SK-N-SH (cell line): ENCODE results near the gene CCDC80. TPM values are rescaled to one million over a fixed set of nuclear protein-coding genes. Genes with fewer than 3 reads are reported as not detected.

Experiments
- CTCF ChIA-PET: fragments of 300-600, 350-600 bp; formaldehyde crosslinking; extraction: SDS; loops from one replicate; lab custom pipeline; 2021; lab: Yijun Ruan, JAX
- POLR2A ChIA-PET: fragments of 350-600 bp; sonication (Branson Sonifier 250); formaldehyde crosslinking; extraction: SDS; loops from one replicate; lab custom pipeline; 2020; ENCODE audit warnings: antibody characterized with exemption, inconsistent platforms; lab: Yijun Ruan, JAX
- DNase-seq: peaks from one replicate; pipeline ENCODE4 v3.0.0; 2012
- H2AFZ ChIP-seq: fragments of 200-600 bp; sonication (generic); 2 replicates; pipeline ENCODE4 v1.8.1; 2016; ENCODE audit warnings: antibody characterized with exemption, mild to moderate bottlenecking, low read depth
- H3F3A ChIP-seq: fragments of 200-600 bp; sonication (generic); replicated peaks from 2 replicates; pipeline ENCODE3; 2016; ENCODE audit warnings: antibody characterized with exemption, mild to moderate bottlenecking; ENCODE audit not compliant: insufficient read depth
- H3K27ac ChIP-seq, 2 experiments: fragments of 200-500 bp in 1 of 2; fragments of 200-600 bp in 1 of 2; sonication (Bioruptor generic) in 1 of 2; sonication (generic), shearing (Covaris generic) in 1 of 2; 2 replicates each; pipeline versions ENCODE4 v1.5.1 to v1.6.1; 2014 to 2016; ENCODE audit warnings: low read depth in 2 of 2, inconsistent platforms in 1 of 2, low read length in 1 of 2, mild to moderate bottlenecking in 1 of 2, mixed read lengths in 1 of 2
- H3K27me3 ChIP-seq: fragments of 200-600 bp; sonication (generic), shearing (Covaris generic); 2 replicates; pipeline ENCODE4 v1.6.1; 2016; ENCODE audit warnings: mixed run types; ENCODE audit not compliant: insufficient read depth
- H3K36me3 ChIP-seq, 2 experiments: fragments of 200-500 bp in 1 of 2; fragments of 200-600 bp in 1 of 2; sonication (Bioruptor generic) in 1 of 2; sonication (generic) in 1 of 2; replicated peaks in 1 of 2; 2 replicates each; pipeline versions ENCODE3 to v1.5.1; 2014 to 2016; ENCODE audit warnings: low read length in 1 of 2, mild to moderate bottlenecking in 1 of 2; ENCODE audit not compliant: insufficient read depth in 2 of 2, control insufficient read depth in 1 of 2
- H3K4me1 ChIP-seq, 2 experiments: fragments of 200-500 bp in 1 of 2; fragments of 200-600 bp in 1 of 2; sonication (Bioruptor generic) in 1 of 2; sonication (generic), shearing (Covaris generic) in 1 of 2; 2 replicates each; pipeline versions ENCODE4 v1.5.1 to v1.6.1; 2014 to 2016; ENCODE audit warnings: low read depth in 1 of 2, low read length in 1 of 2, mixed run types in 1 of 2; ENCODE audit not compliant: insufficient read depth in 2 of 2, control insufficient read depth in 1 of 2
- H3K4me2 ChIP-seq: fragments of 200-600 bp; sonication (generic), shearing (Covaris generic); 2 replicates; pipeline ENCODE4 v1.6.1; 2017; ENCODE audit warnings: mixed run types
- H3K4me3 ChIP-seq, 2 experiments: fragments of 200-500 bp in 1 of 2; fragments of 200-600 bp in 1 of 2; sonication (Bioruptor generic) in 1 of 2; sonication (generic), shearing (Covaris generic) in 1 of 2; 2 replicates each; pipeline versions ENCODE4 v1.5.1 to v1.8.1; 2014 to 2016; ENCODE audit warnings: low read depth in 2 of 2, inconsistent platforms in 1 of 2, low read length in 1 of 2, mild to moderate bottlenecking in 1 of 2, mixed read lengths in 1 of 2, moderate library complexity in 1 of 2
- H3K79me2 ChIP-seq: fragments of 200-600 bp; sonication (generic); 2 replicates; pipeline ENCODE4 v1.8.1; 2017; ENCODE audit warnings: mild to moderate bottlenecking; ENCODE audit not compliant: insufficient read depth
- H3K9ac ChIP-seq: fragments of 200-600 bp; sonication (generic); 2 replicates; pipeline ENCODE4 v1.6.1; 2017; ENCODE audit warnings: mixed run types
- H3K9me2 ChIP-seq: fragments of 200-600 bp; sonication (generic); 2 replicates; pipeline ENCODE4 v1.6.1; 2017; ENCODE audit warnings: mixed run types
- H3K9me3 ChIP-seq: fragments of 200-600 bp; sonication (generic); 2 replicates; pipeline ENCODE4 v1.6.1; 2017; ENCODE audit warnings: mixed run types, mild to moderate bottlenecking, moderate library complexity
- H4K20me1 ChIP-seq: fragments of 200-600 bp; sonication (generic); 2 replicates; pipeline ENCODE4 v1.6.1; 2017; ENCODE audit warnings: mild to moderate bottlenecking, mixed run types; ENCODE audit not compliant: insufficient read depth
- CHD2 ChIP-seq: fragments of 150-350 bp; IDR thresholded peaks from 2 replicates; pipeline ENCODE4 v1.6.1; 2018; ENCODE audit warnings: low read length; ENCODE audit not compliant: partially characterized antibody
- EZH2phosphoT487 ChIP-seq: fragments of 200-600 bp; sonication (generic); IDR thresholded peaks from 2 replicates; pipeline ENCODE4 v1.6.1; 2017; ENCODE audit warnings: low read depth, mixed run types, mild to moderate bottlenecking, antibody characterized with exemption, moderate library complexity, borderline replicate concordance
- FOXJ3 ChIP-seq: sonication (generic); formaldehyde crosslinking; IDR thresholded peaks from 2 replicates; pipeline ENCODE4 v1.5.1; 2020; ENCODE audit warnings: mild to moderate bottlenecking, missing genetic modification reagents
- GATA2 ChIP-seq: sonication (generic); formaldehyde crosslinking; IDR thresholded peaks from 2 replicates; pipeline ENCODE4 v1.5.0; 2020; ENCODE audit warnings: mild to moderate bottlenecking, missing genetic modification reagents
- NFIC ChIP-seq: IDR thresholded peaks from 2 replicates; pipeline ENCODE4 v1.4.0; 2012; ENCODE audit warnings: borderline replicate concordance
- SIN3A ChIP-seq: IDR thresholded peaks from 2 replicates; pipeline ENCODE4 v1.6.1; 2012; ENCODE audit warnings: low read depth, mild to moderate bottlenecking, low read length, moderate library complexity, borderline replicate concordance
- TAF1 ChIP-seq: IDR thresholded peaks from 2 replicates; pipeline ENCODE4 v1.6.1; 2012; ENCODE audit warnings: low read depth, mild to moderate bottlenecking, low read length, moderate library complexity, borderline replicate concordance
- YY1 ChIP-seq: IDR thresholded peaks from 2 replicates; pipeline ENCODE4 v1.4.0; 2012; ENCODE audit warnings: low read depth, mild to moderate bottlenecking
- WGBS: methylation state at CpG from one replicate; pipeline ENCODE4 v1.1.6; 2017; ENCODE audit warnings: low lambda C conversion rate; 5-methylcytosine and 5-hydroxymethylcytosine counted together
- polyA plus RNA-seq, 3 experiments: library from polyadenylated mRNA; depleted of rRNA; stranded (reverse); fragments of >200 nt; gene quantifications; 2 replicates each; pipeline ENCODE4 v1.2.3, GENCODE V29; 2012
- TF ChIP-seq, protein P1 (sequence below): fragments of 200-600 bp; sonication (generic); IDR thresholded peaks from 2 replicates; pipeline ENCODE4 v1.6.1; 2017; ENCODE audit warnings: antibody characterized with exemption, mild to moderate bottlenecking, moderate library complexity
- TF ChIP-seq, protein P2 (sequence below): IDR thresholded peaks from 2 replicates; pipeline ENCODE4 v1.4.0; 2012; ENCODE audit warnings: low read depth, borderline replicate concordance
- TF ChIP-seq, protein P3 (sequence below): fragments of 150-350 bp; IDR thresholded peaks from 2 replicates; pipeline ENCODE4 v1.6.1; 2016; ENCODE audit warnings: mild to moderate bottlenecking, low read depth, low read length
- TF ChIP-seq, protein P4 (sequence below): IDR thresholded peaks from 2 replicates; pipeline ENCODE4 v1.6.1; 2012; ENCODE audit warnings: mild to moderate bottlenecking, low read depth, low read length, moderate library complexity
- TF ChIP-seq, protein P5 (sequence below): IDR thresholded peaks from 2 replicates; pipeline ENCODE4 v1.4.0; 2012; ENCODE audit warnings: low read depth, borderline replicate concordance

Gene CCDC80
- polyA plus RNA-seq, 1 of the 3 experiments (the other 2 are of a cell fraction) = 83.4 TPM

DNA sequence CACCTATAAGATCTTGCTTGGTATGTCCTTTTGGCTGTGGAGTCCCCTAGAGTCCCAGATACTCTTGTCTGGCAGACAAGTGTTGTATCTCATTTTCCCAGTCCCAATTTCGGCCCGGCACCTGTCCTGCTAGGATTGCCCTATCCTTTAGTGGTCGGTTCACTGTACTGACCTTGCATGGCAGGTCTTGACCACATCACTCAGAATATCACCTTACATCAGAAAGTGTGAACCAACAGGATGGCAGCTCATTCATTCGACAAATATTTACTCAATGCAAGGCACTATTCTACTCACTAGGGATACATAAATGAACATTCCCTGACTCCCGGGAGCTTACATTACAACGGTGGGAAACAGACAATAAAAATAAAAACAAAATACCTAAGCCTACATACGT is 5.7 kb upstream of the CCDC80 start (continued):
- TF ChIP-seq, protein P1, sequence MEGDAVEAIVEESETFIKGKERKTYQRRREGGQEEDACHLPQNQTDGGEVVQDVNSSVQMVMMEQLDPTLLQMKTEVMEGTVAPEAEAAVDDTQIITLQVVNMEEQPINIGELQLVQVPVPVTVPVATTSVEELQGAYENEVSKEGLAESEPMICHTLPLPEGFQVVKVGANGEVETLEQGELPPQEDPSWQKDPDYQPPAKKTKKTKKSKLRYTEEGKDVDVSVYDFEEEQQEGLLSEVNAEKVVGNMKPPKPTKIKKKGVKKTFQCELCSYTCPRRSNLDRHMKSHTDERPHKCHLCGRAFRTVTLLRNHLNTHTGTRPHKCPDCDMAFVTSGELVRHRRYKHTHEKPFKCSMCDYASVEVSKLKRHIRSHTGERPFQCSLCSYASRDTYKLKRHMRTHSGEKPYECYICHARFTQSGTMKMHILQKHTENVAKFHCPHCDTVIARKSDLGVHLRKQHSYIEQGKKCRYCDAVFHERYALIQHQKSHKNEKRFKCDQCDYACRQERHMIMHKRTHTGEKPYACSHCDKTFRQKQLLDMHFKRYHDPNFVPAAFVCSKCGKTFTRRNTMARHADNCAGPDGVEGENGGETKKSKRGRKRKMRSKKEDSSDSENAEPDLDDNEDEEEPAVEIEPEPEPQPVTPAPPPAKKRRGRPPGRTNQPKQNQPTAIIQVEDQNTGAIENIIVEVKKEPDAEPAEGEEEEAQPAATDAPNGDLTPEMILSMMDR = no peak
- no peak for TF ChIP-seq NFIC
- TF ChIP-seq, protein P2, sequence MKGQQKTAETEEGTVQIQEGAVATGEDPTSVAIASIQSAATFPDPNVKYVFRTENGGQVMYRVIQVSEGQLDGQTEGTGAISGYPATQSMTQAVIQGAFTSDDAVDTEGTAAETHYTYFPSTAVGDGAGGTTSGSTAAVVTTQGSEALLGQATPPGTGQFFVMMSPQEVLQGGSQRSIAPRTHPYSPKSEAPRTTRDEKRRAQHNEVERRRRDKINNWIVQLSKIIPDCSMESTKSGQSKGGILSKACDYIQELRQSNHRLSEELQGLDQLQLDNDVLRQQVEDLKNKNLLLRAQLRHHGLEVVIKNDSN = no peak

DNA sequence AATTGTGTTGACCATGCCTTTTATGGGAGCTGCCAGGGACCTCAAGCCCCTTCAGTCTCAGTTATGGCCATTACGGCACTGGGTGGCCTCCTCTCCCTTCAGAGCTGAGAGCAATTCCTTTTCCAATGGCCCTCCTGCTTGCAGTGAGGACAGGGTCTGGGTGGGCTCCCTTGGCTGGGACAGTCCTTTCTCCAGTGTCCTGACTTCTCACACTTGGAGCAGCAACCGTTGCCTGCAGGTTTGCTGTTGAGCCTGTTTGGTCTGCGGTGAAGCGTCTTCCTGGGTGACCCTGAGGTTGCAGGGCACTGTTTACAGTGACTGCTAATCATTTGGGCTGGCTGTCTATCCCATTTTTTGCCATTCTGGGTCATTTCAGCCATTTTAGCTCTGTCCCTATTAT is 3.5 kb upstream of the CCDC80 start:
- Histone ChIP-seq H3K4me2 (no peak overlapping the region), H3K27ac (no peak overlapping the region), H3K4me1 (peaks cover 10 to 44% of the 10 kb centered on the region in 2 experiments), H3K79me2 (peaks cover 18% of the 10 kb centered on the region), H3K9ac (no peak overlapping the region), H3K27me3 (no peaks in the 10 kb centered on the region), H3K9me3 (no peaks in the 10 kb centered on the region), H3K36me3 (no peaks in the 10 kb centered on the region), H2AFZ (peak overlapping the region; percentile 30; the same call in 1 of the 2 replicates), H3K4me3 (no peak overlapping the region), H3K9me2 (no peaks in the 10 kb centered on the region), H4K20me1 (no peaks in the 10 kb centered on the region), H3F3A (peaks cover 30% of the 10 kb centered on the region)
- WGBS = 100% methylated on average over 4 of the region's 4 CpGs
- CTCF ChIA-PET = interaction anchor here (0.6 to 7.1 kb wide), 9 partner anchors 15 to 702 kb away, joined by 3 to 97 read pairs (median 10); no protein-coding TSS in a partner anchor
- POLR2A ChIA-PET = no interaction called here
- TF ChIP-seq EZH2phosphoT487 (no peak), CHD2 (no peak), SIN3A (no peak), YY1 (no peak), TAF1 (no peak), FOXJ3 (CRISPR knock-in tag) (no peak), NFIC (no peak), GATA2 (no peak)
- TF ChIP-seq, protein P3, sequence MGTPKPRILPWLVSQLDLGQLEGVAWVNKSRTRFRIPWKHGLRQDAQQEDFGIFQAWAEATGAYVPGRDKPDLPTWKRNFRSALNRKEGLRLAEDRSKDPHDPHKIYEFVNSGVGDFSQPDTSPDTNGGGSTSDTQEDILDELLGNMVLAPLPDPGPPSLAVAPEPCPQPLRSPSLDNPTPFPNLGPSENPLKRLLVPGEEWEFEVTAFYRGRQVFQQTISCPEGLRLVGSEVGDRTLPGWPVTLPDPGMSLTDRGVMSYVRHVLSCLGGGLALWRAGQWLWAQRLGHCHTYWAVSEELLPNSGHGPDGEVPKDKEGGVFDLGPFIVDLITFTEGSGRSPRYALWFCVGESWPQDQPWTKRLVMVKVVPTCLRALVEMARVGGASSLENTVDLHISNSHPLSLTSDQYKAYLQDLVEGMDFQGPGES = no peak
- TF ChIP-seq, protein P4, sequence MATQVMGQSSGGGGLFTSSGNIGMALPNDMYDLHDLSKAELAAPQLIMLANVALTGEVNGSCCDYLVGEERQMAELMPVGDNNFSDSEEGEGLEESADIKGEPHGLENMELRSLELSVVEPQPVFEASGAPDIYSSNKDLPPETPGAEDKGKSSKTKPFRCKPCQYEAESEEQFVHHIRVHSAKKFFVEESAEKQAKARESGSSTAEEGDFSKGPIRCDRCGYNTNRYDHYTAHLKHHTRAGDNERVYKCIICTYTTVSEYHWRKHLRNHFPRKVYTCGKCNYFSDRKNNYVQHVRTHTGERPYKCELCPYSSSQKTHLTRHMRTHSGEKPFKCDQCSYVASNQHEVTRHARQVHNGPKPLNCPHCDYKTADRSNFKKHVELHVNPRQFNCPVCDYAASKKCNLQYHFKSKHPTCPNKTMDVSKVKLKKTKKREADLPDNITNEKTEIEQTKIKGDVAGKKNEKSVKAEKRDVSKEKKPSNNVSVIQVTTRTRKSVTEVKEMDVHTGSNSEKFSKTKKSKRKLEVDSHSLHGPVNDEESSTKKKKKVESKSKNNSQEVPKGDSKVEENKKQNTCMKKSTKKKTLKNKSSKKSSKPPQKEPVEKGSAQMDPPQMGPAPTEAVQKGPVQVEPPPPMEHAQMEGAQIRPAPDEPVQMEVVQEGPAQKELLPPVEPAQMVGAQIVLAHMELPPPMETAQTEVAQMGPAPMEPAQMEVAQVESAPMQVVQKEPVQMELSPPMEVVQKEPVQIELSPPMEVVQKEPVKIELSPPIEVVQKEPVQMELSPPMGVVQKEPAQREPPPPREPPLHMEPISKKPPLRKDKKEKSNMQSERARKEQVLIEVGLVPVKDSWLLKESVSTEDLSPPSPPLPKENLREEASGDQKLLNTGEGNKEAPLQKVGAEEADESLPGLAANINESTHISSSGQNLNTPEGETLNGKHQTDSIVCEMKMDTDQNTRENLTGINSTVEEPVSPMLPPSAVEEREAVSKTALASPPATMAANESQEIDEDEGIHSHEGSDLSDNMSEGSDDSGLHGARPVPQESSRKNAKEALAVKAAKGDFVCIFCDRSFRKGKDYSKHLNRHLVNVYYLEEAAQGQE = no peak
- TF ChIP-seq, protein P5, sequence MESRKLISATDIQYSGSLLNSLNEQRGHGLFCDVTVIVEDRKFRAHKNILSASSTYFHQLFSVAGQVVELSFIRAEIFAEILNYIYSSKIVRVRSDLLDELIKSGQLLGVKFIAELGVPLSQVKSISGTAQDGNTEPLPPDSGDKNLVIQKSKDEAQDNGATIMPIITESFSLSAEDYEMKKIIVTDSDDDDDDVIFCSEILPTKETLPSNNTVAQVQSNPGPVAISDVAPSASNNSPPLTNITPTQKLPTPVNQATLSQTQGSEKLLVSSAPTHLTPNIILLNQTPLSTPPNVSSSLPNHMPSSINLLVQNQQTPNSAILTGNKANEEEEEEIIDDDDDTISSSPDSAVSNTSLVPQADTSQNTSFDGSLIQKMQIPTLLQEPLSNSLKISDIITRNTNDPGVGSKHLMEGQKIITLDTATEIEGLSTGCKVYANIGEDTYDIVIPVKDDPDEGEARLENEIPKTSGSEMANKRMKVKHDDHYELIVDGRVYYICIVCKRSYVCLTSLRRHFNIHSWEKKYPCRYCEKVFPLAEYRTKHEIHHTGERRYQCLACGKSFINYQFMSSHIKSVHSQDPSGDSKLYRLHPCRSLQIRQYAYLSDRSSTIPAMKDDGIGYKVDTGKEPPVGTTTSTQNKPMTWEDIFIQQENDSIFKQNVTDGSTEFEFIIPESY = no peak
- DNase-seq = no peak
